ENCODE results near the gene ZBP1. TPM values are rescaled to one million over a fixed set of nuclear protein-coding genes. Genes with fewer than 3 reads are reported as not detected.

Gene ZBP1
- total RNA-seq, 1 donor from 2014 or later: not detected

DNA sequence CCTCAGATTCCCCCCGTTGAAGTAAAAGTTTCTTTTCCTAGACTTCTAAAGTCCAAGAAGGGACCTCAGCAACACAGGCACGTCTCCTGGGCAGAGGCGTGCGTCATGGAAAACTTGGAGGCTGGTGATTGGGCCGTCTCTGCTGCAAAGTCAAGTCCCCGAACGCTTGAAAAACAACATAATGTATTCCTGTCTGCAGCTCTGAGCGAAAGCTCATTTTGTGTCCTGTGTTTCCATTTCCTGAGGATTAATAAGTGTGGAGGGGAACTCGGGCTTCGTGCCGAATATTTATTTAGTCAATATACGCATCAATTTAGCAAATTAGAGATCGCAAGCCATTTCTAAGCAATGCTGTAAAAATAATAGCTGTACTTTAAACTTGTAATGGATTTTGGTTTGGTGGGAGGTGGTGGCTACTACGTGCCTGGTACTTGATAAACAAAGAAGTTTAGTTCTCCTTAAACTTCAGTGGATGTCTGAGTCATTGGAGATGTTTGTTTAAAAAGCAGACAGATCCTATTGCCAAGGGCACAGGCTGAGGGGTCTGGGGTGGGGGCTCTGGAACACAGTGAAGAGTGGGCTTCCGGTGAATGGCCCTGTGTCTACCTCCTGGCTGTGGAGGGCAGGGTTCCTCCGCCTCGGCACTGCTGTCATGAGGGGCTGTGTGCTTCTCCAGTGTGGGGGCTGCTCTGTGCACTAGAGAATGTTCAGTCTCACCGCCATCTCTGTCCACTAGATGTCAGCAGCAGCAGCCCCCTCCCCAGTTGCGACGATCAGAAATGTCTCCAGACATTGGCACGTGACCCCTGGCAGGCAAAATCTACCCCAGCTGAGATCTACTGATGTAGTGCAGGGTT is 37.6 kb downstream of the ZBP1 start:
- ATAC-seq (ENCODE audit: poor library complexity): peak; percentile 67
- intact Hi-C loops (cut with DNase I): no loop called here
- peak; percentile 66 for DNase-seq

DNA sequence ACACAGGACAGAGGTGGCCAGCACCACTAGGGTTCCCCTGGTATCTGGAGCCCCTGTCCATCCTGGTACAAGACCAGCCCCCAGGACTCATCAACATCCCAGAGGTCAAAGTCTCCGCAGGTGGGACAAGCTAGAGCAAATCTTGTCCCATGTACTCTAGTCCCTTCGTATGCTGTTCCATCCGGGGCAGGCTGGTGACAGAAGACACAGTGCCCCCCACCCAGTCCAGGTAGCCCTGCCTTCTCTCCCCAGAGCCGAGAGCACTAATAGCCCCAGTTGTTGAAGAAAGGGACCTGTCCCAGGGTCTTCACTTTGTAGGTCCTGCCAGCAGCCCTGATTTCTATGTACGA is 38.2 kb downstream of the ZBP1 start:
- no peak for DNase-seq
- intact Hi-C loops (cut with DNase I): no loop called here
- ATAC-seq (ENCODE audit: poor library complexity): no peak

DNA sequence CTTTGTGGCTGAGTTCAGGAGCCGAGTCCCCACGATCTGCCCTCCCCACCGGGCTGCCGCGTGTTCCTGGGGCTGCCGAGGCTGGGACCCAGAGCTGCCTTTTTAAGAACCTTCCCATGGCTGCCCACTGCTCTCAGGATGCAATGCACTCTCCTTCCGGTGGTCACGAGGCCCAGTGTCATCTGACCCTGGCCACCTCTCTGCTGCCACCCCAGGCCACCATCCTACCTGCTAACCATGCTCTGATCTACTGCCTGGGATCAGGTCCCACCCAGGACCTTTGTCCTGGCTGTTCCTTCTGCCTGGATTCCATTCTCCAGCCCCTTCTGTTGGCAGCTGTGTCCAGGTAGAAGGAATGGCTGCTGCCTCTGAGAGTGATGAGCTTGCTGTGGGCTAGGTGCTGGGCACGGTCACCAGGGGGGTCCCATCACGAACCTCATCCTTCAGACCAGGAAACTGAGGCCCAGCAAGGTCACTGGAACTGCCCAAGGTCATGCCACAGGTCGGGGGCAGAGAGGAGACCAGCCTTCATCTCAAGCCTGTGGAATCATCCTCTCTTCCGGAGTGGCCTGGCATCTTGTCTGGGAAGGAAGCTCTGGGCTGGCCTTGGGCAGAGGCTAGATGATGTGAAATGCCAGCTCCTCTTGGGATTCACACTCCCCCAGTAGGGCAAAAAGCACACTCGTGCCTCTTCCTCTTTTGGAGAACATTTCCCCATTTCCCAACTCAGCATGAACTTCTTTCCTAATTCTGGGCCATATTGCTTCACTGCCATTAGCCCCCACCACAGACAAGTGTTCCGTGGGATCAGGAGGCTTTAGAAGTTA is 38.8 kb downstream of the ZBP1 start:
- ATAC-seq (ENCODE audit: poor library complexity): peak; percentile 48
- no peak for DNase-seq

DNA sequence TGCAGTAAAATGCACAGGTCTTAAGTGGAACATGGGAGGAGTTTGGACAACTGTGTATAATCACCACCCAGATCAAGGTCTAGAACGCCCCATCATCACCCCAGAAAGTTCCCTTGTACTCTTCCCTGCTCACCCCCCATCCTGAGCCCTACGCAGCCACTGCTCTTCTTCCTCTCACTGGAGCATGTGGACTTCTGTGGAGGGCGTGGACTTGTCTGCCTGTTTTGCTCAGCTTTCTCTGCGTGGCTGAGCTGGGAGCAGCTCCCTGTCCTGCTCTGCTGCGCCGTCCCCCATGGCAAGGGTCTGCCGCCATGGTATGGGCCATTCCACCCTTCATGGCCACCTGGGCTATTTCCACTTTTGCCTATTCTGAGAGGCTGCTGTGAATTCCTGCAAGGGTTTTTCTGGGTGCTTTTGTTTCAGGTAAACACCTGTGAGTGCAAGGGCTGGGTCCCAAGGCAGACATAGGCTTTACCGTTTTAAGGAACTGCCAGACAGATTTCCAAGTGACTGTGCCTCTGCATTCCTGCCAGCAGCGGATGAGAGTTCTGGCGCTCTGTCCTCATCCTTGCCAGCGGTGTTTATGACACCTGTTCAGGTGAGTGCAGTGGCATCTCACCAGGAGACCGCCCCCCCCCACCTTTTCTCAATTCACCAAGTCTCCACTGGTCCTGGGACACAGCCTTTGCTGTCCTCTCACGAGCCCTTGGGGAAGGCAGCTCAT is 39.6 kb downstream of the ZBP1 start:
- intact Hi-C loops (cut with DNase I): no loop called here
- no peak for DNase-seq
- ATAC-seq (ENCODE audit: poor library complexity): no peak

More for the DNA sequence above, 38.8 kb downstream of the ZBP1 start:
- intact Hi-C loops (cut with DNase I): no loop called here

DNA sequence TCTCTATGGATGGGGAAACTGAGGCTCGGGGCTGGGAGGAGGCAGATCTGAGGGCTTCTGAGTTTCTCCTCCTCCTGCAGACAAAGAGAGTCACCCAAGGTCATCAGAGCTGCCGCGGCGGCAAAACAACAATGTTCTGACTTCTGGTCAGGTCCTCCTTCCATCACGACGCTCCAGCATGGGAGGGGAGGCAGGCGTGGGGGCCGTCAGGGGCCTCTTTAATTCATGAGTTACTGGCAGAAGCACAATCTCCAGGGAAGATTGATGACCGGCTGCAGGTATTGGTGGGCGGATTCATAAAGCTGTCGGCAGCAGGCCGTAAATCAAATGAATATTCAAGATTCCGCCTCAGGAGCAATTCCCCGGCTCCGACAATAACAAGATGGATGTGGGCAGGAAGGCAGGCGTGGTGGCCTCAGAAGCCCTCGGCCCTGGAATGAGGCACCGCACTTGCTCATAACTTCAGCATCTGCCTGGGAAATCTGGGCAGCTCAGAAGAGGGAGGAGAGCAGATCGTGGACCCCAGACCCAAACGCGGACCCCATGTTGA is 40.3 kb downstream of the ZBP1 start:
- ATAC-seq (ENCODE audit: poor library complexity) (no peak), DNase-seq (no peak)
- intact Hi-C loops (cut with DNase I): no loop called here

DNA sequence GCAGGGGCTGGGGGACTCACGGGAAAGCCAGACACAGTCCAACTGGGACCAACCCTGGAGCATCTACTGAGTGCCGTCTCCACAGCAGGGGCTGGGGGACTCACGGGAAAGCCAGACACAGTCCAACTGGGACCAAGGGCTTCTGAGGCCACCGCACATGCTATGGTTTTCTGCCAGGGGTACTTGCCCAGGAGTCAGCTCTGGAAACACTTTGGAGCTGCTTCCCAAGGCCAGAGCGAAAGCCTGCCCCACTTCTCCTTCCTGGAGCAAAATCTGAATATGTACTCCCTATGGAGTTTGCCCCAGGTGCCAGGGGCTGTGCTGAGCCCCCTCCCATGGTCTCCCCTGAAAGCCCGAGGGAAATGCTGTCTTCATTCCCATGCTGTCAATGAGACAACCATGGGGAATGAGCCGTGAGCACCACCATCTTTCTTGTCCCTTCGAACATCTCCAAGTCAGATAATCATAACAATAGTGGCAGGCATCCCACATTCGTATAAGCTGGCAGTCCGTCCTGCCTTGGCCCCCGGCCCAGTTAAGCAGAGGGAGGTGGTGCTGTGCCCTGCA is 40.8 kb downstream of the ZBP1 start:
- no peak for ATAC-seq (ENCODE audit: poor library complexity)
- intact Hi-C loops (cut with DNase I): no loop called here
- no peak for DNase-seq

DNA sequence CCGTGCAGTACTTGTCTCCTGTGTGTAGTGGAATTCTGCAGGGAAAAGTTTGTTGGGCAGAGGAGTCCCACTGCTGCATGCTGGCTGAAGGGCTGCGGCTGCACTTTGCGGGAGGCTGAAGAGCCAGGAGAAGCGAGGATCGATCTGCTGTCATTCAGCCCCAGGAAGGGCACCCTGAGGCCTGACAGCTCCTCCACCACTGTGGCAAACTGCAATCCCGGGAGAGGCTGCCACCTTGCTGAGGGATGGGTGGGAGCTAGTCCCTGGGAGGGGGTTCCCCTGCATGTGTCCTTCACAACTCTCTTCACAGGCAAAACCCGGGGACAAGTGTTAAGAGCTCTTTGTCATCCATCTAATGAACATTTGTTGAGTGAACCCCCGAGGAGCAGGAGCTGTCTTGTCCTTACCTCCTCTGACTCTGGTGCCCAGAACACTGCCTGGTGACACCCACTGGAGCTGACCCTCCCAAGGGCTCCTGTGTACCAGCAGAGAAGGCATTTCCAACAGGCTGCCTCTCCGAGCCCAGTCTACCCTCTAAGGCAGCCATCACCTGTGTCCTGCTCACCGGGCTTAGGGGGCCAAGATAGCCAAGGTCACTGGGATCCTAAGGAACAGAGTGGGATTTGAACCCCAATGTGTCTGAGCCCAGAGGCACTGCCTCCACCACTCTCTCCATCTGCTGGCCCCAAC is 41.6 kb downstream of the ZBP1 start:
- ATAC-seq (ENCODE audit: poor library complexity): no peak
- intact Hi-C loops (cut with DNase I): no loop called here
- no peak for DNase-seq

DNA sequence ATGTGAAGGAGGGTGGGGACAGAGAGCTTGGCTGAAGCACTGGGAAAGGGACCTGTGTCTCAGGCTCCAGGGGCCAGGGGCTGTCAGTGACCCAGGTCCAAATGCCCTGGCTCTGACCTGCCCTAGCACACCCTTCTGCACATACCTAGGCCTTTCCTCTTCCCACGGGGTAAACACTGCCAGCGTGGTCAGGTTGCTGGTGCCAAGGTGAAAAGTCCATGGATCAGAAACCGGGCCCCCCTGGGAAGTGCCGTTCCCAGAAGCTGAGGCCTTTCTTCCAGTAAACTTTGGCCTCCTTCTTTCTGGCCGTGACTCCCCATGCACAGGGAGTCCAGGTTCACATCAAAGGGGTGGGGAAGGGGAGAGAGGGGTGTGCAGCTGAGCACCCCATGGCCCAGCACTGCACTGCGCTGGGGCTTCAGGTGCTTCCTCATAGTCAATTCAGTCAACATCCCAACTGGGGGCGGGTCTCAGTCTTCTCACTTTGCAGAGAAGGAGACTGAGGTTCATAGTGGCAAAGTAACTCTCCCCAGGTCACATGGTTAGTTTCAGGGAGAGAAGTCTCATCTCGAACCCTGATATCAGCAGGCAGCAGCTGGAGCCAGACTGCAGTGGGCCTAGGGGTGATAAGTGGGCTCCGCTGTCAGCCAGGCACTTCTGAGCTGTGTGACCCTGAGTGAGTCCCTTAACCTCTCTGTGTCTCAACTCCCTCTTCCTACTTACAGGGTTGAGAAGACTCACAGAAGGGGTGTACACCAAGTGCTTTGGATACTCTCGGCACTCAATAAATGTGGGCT is 42.3 kb downstream of the ZBP1 start:
- intact Hi-C loops (cut with DNase I): no loop called here
- no peak for ATAC-seq (ENCODE audit: poor library complexity)

DNA sequence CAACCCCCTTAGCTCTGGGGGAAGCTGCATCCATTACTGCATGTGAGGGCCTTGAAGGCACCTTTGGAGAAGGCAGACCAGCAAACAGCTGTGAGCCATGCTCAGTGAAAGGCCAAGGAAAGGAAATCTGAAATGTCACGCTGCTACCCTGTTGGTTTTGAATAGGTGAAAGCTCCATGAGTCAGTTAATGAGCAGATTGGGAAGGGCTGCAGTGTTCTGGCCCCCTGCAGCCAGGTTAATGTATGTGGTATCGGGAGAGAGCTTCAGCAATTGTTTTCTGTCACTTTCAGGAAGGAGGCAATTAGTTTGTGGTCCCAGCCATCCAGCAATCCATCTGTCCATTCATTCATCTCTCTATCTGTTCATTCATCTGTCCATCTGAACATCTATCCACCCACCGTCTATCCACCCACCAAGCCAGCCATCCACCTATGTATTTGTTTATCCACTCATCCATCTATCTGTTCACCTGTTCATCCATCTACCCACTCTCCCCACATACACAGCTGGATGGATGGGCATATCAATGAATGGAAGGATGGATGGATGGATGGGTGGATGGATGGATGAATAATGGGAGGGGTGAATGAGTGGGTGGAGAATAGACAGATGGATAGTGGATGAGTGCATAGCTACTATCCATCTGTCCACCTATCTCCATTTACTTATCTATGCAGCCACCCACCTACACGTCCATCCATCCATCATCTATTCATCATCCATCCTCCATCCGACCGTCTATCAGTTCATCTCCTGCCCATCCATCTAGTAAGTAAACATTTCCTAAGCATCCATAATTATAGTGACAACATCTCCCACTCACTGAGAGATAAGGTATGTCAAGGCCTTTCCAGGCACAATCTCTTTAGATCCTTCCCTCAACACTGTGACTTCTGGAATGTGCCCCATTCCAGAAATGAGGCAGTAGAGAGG is 43.3 kb downstream of the ZBP1 start:
- intact Hi-C loops (cut with DNase I): no loop called here
- DNase-seq (no peak), ATAC-seq (ENCODE audit: poor library complexity) (no peak)

More for the DNA sequence above, 42.3 kb downstream of the ZBP1 start:
- DNase-seq: no peak

DNA sequence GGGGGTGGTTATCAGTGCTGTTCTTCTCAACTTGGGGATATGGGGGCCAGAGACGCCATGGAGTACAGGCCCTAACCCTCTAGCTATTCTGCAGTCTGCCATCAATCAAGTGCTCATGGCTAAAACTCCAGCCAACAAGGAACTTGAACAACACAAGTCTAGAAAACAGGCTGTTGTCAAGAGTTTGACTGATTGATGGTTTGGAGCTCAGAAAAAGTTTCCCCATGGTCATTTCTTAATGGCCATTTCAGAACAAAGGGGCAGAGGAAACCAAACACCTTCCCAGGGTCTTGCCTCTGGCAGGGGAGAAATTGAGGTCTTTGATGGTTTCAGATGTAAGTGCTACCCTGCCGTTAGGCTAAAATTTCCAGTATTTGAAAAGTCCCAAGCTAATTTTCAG is 44.2 kb downstream of the ZBP1 start:
- no peak for DNase-seq
- intact Hi-C loops (cut with DNase I): no loop called here
- no peak for ATAC-seq (ENCODE audit: poor library complexity)

DNA sequence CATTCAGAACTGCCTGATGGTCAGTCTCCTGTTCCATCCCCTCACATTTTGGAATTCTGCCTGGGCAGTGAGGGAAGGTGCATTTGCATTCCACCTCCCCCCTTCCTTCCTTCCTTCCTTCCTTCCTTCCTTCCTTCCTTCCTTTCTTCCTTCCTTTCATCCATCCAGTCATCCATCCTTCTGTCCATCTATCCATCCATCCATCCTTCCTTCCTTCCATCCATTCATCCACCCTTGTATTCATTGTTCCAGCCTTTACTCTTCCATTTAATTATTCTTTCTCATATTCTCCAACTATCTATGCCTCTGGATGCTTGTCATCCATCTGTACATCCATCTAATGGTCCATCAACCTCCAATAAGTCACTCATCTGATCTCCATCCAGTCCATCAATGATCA is 45.3 kb downstream of the ZBP1 start:
- ATAC-seq (ENCODE audit: poor library complexity) (no peak), DNase-seq (no peak)
- intact Hi-C loops (cut with DNase I): no loop called here

DNA sequence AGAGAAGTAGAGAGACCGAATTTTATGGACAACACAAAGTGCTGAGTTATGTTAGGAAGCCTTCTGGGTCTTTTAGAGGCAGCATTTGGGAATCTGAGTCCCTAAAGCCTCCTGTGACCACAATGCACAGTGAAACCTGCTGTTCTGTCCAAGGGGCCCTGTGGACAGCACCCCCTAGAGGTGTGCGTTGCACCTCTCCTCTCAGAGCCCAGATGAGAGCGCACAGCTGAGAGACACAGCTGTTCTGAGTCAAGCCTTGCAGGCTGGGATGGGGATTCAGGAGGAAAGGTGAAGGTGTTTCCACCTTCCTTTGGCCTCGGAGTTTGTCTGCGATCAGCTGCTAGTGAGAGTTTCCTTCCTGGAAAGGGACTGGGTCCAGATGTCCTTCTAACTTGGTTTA is 46.3 kb downstream of the ZBP1 start:
- ATAC-seq (ENCODE audit: poor library complexity) (no peak), DNase-seq (no peak)
- intact Hi-C loops (cut with DNase I): no loop called here

DNA sequence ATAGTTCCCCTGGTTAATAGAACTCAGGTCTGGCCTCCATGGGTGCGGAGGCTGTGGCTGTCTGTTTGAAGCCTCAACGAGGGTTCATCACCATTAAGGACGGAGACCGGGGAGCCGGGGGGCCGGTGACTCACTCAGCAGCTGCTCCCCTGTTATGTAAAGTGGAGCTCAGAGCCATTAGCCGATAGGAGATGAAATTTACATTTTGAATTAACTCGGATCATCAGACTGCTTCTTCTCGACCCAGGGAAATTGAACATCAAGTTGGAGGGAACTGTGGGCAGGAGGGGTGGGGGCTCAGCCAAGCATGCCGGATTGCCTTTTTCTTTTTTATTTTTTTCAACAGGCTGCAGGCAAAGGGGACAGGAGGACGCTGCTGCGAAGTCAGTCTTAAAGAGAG is 47.0 kb downstream of the ZBP1 start:
- intact Hi-C loops (cut with DNase I): no loop called here
- DNase-seq (no peak), ATAC-seq (ENCODE audit: poor library complexity) (no peak)

DNA sequence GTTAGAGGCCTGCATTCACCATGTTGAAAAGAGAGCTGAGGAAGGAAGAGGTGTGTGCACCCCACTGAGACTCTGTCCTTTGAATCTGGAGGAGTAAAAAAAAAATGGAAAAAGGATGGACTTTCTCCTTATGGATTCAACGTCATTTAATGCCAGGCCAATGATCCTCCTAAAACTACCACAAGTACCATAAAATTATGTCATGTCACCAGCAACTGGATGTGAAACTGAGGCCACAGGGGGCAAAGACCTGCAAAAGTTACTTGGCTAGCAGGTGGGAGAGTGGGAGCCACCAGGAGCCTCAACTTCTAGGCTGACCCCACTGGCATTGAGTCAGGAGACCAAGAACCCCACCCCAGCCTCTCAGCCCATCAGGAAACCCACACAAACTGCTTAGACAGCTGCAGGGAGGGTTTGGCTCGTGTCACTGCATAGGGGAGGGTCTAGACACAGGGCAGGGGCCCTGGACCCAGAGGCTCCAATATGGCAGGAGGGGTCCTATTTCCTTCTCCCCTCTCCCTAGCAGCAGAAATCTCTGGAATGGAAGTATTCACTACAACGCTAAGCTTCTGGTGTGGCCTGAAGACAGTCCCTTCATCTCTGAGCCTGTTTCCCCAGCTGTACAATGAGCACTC is 48.3 kb downstream of the ZBP1 start:
- intact Hi-C loops (cut with DNase I): no loop called here
- no peak for DNase-seq
- ATAC-seq (ENCODE audit: poor library complexity): no peak

DNA sequence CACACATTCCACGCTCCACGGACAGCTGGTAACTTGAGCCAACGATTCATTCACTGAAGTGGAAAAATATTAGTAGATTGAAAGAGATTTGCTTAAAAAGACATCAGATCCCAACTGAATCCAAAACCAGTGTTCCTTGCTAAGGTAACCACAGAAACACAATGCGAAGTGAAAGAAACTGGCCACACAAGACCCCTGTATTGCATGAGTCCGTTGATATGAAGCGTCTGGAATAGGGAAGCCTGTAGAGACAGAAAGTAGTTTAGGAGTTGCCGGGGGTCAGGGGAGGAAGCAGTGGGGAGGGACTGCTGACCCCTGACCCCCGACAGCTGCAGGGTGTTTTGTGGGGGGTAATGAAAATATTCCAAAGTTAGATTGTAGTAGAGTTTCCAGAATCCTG is 49.3 kb downstream of the ZBP1 start:
- ATAC-seq (ENCODE audit: poor library complexity) (no peak), DNase-seq (no peak)
- intact Hi-C loops (cut with DNase I): no loop called here

Data from Right ventricle myocardium superior (tissue), 1 donor.